ENCODE results near the gene TST. TPM values are rescaled to one million over a fixed set of nuclear protein-coding genes. Genes with fewer than 3 reads are reported as not detected.

TST gene
- total RNA-seq, 1 experiment from 2014 or later: 16.2 TPM

DNA sequence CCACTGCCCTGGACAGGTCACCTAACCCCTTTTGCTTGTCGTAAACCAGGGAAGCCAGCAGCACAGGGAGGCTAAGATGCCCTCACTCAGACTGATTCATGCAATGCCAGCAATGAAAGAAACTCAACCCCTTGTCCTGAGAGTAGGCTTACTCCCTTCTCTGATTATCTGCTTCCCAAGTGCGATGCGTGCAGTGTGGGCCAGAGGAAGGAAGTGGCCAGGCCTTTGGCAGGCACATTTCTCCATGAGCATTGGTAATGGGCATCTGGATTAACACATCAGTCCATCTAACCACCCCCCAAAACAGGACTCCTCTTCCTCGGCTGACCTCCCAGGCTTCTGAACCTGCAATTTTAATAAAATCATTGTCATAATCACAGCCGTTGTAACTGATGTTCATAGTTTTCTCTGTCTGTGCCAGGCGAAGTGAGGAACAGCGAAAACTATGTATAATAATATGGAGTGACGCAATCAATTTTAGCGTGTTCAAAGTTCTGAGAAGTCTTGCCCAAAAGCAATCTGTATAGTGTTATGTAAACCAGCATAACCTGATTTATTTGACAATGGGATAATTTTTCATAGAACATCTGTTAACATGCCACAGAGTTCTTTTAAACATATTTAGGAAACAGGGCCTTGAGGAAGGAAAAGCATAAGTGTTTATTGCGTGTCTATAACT, 33.9 kb downstream of the TST start:
- ChIA-PET POLR2A (no interaction called here), CTCF (interaction anchor here (0.7 to 1.4 kb wide), 5 partner anchors 59 to 1092 kb away, joined by 3 to 6 read pairs (median 3); no protein-coding TSS in a partner anchor)
- H3K27ac Mint-ChIP-seq (ENCODE audit: low read depth, unreplicated experiment): no peak overlapping the region
- H3K27me3 Mint-ChIP-seq (ENCODE audit: insufficient read depth, unreplicated experiment): peaks cover 6% of the 10 kb centered on the region
- intact Hi-C loops (cut with micrococcal nuclease): loop anchor here (5.0 kb wide), 1 partner anchor 182 kb away; no protein-coding TSS in a partner anchor
- no peaks in the 10 kb centered on the region for H3K4me1 Mint-ChIP-seq (ENCODE audit: insufficient read depth, unreplicated experiment)
- BruUV-seq (replicated peaks): no TSS peak
- H3K4me3 Mint-ChIP-seq (ENCODE audit: unreplicated experiment): no peak overlapping the region
- no peaks in the 10 kb centered on the region for H3K9me3 Mint-ChIP-seq (ENCODE audit: unreplicated experiment)
- TF ChIP-seq, protein P1, sequence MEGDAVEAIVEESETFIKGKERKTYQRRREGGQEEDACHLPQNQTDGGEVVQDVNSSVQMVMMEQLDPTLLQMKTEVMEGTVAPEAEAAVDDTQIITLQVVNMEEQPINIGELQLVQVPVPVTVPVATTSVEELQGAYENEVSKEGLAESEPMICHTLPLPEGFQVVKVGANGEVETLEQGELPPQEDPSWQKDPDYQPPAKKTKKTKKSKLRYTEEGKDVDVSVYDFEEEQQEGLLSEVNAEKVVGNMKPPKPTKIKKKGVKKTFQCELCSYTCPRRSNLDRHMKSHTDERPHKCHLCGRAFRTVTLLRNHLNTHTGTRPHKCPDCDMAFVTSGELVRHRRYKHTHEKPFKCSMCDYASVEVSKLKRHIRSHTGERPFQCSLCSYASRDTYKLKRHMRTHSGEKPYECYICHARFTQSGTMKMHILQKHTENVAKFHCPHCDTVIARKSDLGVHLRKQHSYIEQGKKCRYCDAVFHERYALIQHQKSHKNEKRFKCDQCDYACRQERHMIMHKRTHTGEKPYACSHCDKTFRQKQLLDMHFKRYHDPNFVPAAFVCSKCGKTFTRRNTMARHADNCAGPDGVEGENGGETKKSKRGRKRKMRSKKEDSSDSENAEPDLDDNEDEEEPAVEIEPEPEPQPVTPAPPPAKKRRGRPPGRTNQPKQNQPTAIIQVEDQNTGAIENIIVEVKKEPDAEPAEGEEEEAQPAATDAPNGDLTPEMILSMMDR (IDR thresholded peaks at IDR 0.05; ENCODE audit: unreplicated experiment): no peak
- no peaks in the 10 kb centered on the region for H3K36me3 Mint-ChIP-seq (ENCODE audit: insufficient read depth, unreplicated experiment)
- DNase-seq (ENCODE audit: unreplicated experiment): no peak

- H3K36me3 Mint-ChIP-seq (ENCODE audit: insufficient read depth, unreplicated experiment): no peaks in the 10 kb centered on the region
- no peak for DNase-seq (ENCODE audit: unreplicated experiment)
- TF ChIP-seq, protein P1 (IDR thresholded peaks at IDR 0.05; ENCODE audit: unreplicated experiment): no peak
- no peaks in the 10 kb centered on the region for H3K27me3 Mint-ChIP-seq (ENCODE audit: insufficient read depth, unreplicated experiment)
- no peak overlapping the region for H3K4me3 Mint-ChIP-seq (ENCODE audit: unreplicated experiment)
- H3K4me1 Mint-ChIP-seq (ENCODE audit: insufficient read depth, unreplicated experiment): peaks cover 10% of the 10 kb centered on the region
- no peaks in the 10 kb centered on the region for H3K9me3 Mint-ChIP-seq (ENCODE audit: unreplicated experiment)
- no peak overlapping the region for H3K27ac Mint-ChIP-seq (ENCODE audit: low read depth, unreplicated experiment)
- no TSS peak for BruUV-seq (replicated peaks)
- POLR2A ChIA-PET: interaction anchor here (1.2 kb wide), 1 partner anchor 50 kb away, joined by 4 read pairs; no protein-coding TSS in a partner anchor
- intact Hi-C loops (cut with micrococcal nuclease): no loop called here
- CTCF ChIA-PET: interaction anchor here (0.6 to 7.5 kb wide), 5 partner anchors 62 to 199 kb away, joined by 3 to 73 read pairs (median 10); no protein-coding TSS in a partner anchor
Measured at GRCh38 chr22:36982136-36982535, 37.1 kb downstream of the TST start.

DNA sequence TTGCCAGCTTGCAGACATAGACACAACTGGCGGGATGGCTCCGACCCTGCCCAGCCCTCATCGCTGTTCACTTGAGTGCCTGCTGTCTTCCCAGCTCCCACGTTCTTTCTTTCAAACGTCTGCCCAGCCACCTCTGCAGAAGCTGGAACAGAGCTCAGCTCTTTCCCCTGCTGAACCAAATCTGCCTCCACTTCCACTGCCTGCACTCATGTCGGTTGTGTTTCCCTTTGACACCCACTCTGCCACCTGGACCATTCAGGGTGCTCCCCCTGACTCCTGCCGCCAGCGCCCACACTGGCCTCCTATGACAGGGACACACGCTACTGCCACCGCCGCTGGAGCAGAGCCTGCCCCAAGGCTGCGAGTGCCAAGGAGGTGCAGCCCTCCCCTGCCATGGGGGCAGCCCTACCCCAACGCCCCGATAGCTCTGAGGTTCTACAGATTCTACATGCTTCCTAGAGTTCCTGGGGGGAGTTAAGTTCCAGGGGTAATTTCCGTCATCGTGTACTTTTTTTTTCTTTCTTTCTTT, 37.9 kb downstream of the TST start:
- no TSS peak for BruUV-seq (replicated peaks)
- intact Hi-C loops (cut with micrococcal nuclease): no loop called here
- Mint-ChIP-seq H3K4me1 (ENCODE audit: insufficient read depth, unreplicated experiment) (peaks cover 10% of the 10 kb centered on the region), H3K4me3 (ENCODE audit: unreplicated experiment) (no peak overlapping the region), H3K36me3 (ENCODE audit: insufficient read depth, unreplicated experiment) (no peaks in the 10 kb centered on the region), H3K9me3 (ENCODE audit: unreplicated experiment) (no peaks in the 10 kb centered on the region), H3K27ac (ENCODE audit: low read depth, unreplicated experiment) (no peak overlapping the region), H3K27me3 (ENCODE audit: insufficient read depth, unreplicated experiment) (no peaks in the 10 kb centered on the region)
- no peak for DNase-seq (ENCODE audit: unreplicated experiment)
- CTCF ChIA-PET: interaction anchor here (0.6 to 7.5 kb wide), 8 partner anchors 16 to 216 kb away, joined by 3 to 73 read pairs (median 4); no protein-coding TSS in a partner anchor
- POLR2A ChIA-PET: interaction anchor here (1.2 kb wide), 1 partner anchor 51 kb away, joined by 4 read pairs; no protein-coding TSS in a partner anchor
- TF ChIP-seq, protein P1 (IDR thresholded peaks at IDR 0.05; ENCODE audit: unreplicated experiment): no peak

Measured in MCF 10A (cell line).